ENCODE data around the gene CFAP299. TPM values are rescaled to one million over a fixed set of nuclear protein-coding genes. Genes with fewer than 3 reads are reported as not detected.

CFAP299 gene
- total and polyA plus RNA-seq, 2 donors (not counting 1 experiment from before 2014, with no cell fraction given): not detected

DNA sequence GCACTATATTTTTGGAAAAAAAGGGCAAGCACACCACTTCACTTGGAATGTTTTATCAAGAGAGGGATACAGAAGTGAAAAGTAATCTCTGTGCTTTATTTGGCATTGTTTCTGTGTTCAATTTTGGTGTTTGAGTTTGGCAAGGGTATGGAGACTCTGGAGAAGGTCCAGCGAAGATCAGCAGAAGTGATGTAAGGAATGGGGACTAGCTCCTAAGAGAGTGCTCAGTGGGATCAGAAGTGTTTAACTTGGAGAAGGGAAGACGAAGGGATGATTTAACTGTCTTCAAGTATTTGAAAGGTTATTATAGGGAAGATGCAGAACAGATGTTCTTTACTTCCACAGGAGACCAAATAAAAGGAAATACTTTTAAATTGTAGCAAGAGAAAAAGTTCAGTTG, 74.3 kb downstream of the CFAP299 start:
- intact Hi-C loops (cut with micrococcal nuclease): no loop called here
- no peak for ATAC-seq (ENCODE audit: low read depth)
- no peaks in the 10 kb centered on the region for H3K9me3 Mint-ChIP-seq (ENCODE audit: insufficient read depth)
- POLR2A ChIA-PET: no interaction called here
- no peak for DNase-seq
- WGBS (ENCODE audit: insufficient coverage): 100% methylated on average over 2 of the region's 2 CpGs
- peaks cover 9% of the 10 kb centered on the region for H3K27me3 Mint-ChIP-seq
- H3K4me3 Mint-ChIP-seq: no peak overlapping the region
- Histone ChIP-seq H3K9ac (ENCODE audit: low read length) (no peak overlapping the region), H3K4me1 (ENCODE audit: control insufficient read depth in 2 of 2, insufficient read depth in 2 of 2, low read length in 2 of 2) (no peaks in the 10 kb centered on the region), H4K20me1 (ENCODE audit: control insufficient read depth, insufficient read depth, low read length, poor library complexity, severe bottlenecking) (no peaks in the 10 kb centered on the region), H3K9me3 (ENCODE audit: control extremely low read depth in 1 of 3, control insufficient read depth in 2 of 3, insufficient read depth in 1 of 3, low read length in 2 of 3) (no peaks in the 10 kb centered on the region), H3K27ac (ENCODE audit: low read length in 2 of 2) (no peak overlapping the region), H3K79me2 (ENCODE audit: control insufficient read depth, insufficient read depth, low read length) (no peaks in the 10 kb centered on the region), H2AFZ (ENCODE audit: insufficient read depth, low read depth, low read length, poor library complexity, severe bottlenecking) (no peak overlapping the region), H3K36me3 (replicated peaks in 1 of 2; ENCODE audit: control extremely low read depth in 1 of 2, control insufficient read depth in 1 of 2, extremely low read depth in 1 of 2, insufficient read depth in 2 of 2, low read length in 1 of 2) (no peaks in the 10 kb centered on the region), H3K4me3 (ENCODE audit: control extremely low read depth in 1 of 5, extremely low read depth in 1 of 5, insufficient read depth in 1 of 5, low read depth in 2 of 5, low read length in 4 of 5) (no peak overlapping the region), H3K27me3 (replicated peaks in 1 of 4; ENCODE audit: control extremely low read depth in 1 of 4, control insufficient read depth in 3 of 4, insufficient read depth in 4 of 4, low read length in 3 of 4) (no peaks in the 10 kb centered on the region), H3K4me2 (replicated peaks; ENCODE audit: low read depth, low read length, poor library complexity, severe bottlenecking) (no peak overlapping the region)
- no peak overlapping the region for H3K27ac Mint-ChIP-seq
- H3K4me1 Mint-ChIP-seq: no peaks in the 10 kb centered on the region
- TF ChIP-seq EZH2 (IDR thresholded peaks at IDR 0.05; ENCODE audit: borderline replicate concordance, insufficient read depth, low read depth, low read length, poor library complexity, severe bottlenecking): no peak
- TF ChIP-seq, protein P1, sequence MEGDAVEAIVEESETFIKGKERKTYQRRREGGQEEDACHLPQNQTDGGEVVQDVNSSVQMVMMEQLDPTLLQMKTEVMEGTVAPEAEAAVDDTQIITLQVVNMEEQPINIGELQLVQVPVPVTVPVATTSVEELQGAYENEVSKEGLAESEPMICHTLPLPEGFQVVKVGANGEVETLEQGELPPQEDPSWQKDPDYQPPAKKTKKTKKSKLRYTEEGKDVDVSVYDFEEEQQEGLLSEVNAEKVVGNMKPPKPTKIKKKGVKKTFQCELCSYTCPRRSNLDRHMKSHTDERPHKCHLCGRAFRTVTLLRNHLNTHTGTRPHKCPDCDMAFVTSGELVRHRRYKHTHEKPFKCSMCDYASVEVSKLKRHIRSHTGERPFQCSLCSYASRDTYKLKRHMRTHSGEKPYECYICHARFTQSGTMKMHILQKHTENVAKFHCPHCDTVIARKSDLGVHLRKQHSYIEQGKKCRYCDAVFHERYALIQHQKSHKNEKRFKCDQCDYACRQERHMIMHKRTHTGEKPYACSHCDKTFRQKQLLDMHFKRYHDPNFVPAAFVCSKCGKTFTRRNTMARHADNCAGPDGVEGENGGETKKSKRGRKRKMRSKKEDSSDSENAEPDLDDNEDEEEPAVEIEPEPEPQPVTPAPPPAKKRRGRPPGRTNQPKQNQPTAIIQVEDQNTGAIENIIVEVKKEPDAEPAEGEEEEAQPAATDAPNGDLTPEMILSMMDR (IDR thresholded peaks at IDR 0.05): no peak
- CTCF ChIA-PET: no interaction called here

DNA sequence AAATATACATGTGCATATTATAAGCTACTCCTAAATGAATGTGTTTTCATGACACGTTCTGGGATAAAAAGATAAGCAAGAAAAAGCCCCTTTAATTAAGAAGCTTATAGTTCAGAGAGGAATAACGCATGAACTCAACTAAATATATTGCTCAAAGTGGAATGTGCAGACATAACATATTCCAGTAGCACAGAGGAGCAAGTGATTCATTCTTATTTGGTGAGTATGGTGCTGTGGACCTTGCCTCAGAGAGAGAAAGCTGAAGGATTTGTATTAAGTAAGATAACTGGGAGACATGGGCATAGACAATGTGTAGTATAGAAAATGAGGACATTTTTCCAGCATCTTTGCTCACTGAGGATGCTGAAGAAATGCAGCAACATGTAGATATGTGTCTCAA, 76.8 kb downstream of the CFAP299 start:
- no peak for TF ChIP-seq EZH2 (IDR thresholded peaks at IDR 0.05; ENCODE audit: borderline replicate concordance, insufficient read depth, low read depth, low read length, poor library complexity, severe bottlenecking)
- TF ChIP-seq, protein P1 (IDR thresholded peaks at IDR 0.05): no peak
- no CpG with 5 or more reads among the region's 2 CpGs for WGBS (ENCODE audit: insufficient coverage)
- Histone ChIP-seq H3K79me2 (ENCODE audit: control insufficient read depth, insufficient read depth, low read length) (no peaks in the 10 kb centered on the region), H3K4me2 (replicated peaks; ENCODE audit: low read depth, low read length, poor library complexity, severe bottlenecking) (no peak overlapping the region), H4K20me1 (ENCODE audit: control insufficient read depth, insufficient read depth, low read length, poor library complexity, severe bottlenecking) (no peaks in the 10 kb centered on the region), H3K27me3 (replicated peaks in 1 of 4; ENCODE audit: control extremely low read depth in 1 of 4, control insufficient read depth in 3 of 4, insufficient read depth in 4 of 4, low read length in 3 of 4) (no peaks in the 10 kb centered on the region), H3K9me3 (ENCODE audit: control extremely low read depth in 1 of 3, control insufficient read depth in 2 of 3, insufficient read depth in 1 of 3, low read length in 2 of 3) (no peaks in the 10 kb centered on the region), H2AFZ (ENCODE audit: insufficient read depth, low read depth, low read length, poor library complexity, severe bottlenecking) (no peak overlapping the region), H3K36me3 (replicated peaks in 1 of 2; ENCODE audit: control extremely low read depth in 1 of 2, control insufficient read depth in 1 of 2, extremely low read depth in 1 of 2, insufficient read depth in 2 of 2, low read length in 1 of 2) (no peaks in the 10 kb centered on the region), H3K27ac (ENCODE audit: low read length in 2 of 2) (no peak overlapping the region), H3K4me3 (ENCODE audit: control extremely low read depth in 1 of 5, extremely low read depth in 1 of 5, insufficient read depth in 1 of 5, low read depth in 2 of 5, low read length in 4 of 5) (no peak overlapping the region), H3K9ac (ENCODE audit: low read length) (no peak overlapping the region), H3K4me1 (ENCODE audit: control insufficient read depth in 2 of 2, insufficient read depth in 2 of 2, low read length in 2 of 2) (no peaks in the 10 kb centered on the region)
- H3K27ac Mint-ChIP-seq: no peak overlapping the region
- H3K4me1 Mint-ChIP-seq: no peaks in the 10 kb centered on the region
- intact Hi-C loops (cut with micrococcal nuclease): no loop called here
- ATAC-seq (ENCODE audit: low read depth) (no peak), DNase-seq (no peak)
- peaks cover 9% of the 10 kb centered on the region for H3K27me3 Mint-ChIP-seq
- ChIA-PET CTCF (no interaction called here), POLR2A (no interaction called here)
- no peak overlapping the region for H3K4me3 Mint-ChIP-seq
- no peaks in the 10 kb centered on the region for H3K9me3 Mint-ChIP-seq (ENCODE audit: insufficient read depth)
